Choroid plexus epithelial cell (primary cell): ENCODE results near the gene EGFL7.

ENCODE experiments used
- DNase-seq: peaks from one replicate; pipeline ENCODE4 v3.0.0-alpha.2; 2010; ENCODE audit warnings: low read depth
- H3K4me3 ChIP-seq: 2 replicates; pipeline ENCODE4 v1.5.1; 2011; ENCODE audit warnings: low read depth, mild to moderate bottlenecking, control low read depth, low read length, moderate library complexity
- CTCF ChIP-seq: conservative IDR thresholded peaks from 2 replicates; pipeline ENCODE4 v1.5.1; 2011; ENCODE audit warnings: low read depth, mild to moderate bottlenecking, control low read depth, inconsistent platforms, low read length, moderate library complexity

The EGFL7 gene

GRCh38 chr9:136621019-136621733, 41.5 kb upstream of the EGFL7 start:
- DNase-seq: peak; percentile 36
- H3K4me3 ChIP-seq: no peak overlapping the region
- TF ChIP-seq CTCF: no peak

GRCh38 chr9:136621734-136622093, 41.0 kb upstream of the EGFL7 start:
- H3K4me3 ChIP-seq: no peak overlapping the region
- no peak for TF ChIP-seq CTCF
- no peak for DNase-seq

- no peak overlapping the region for H3K4me3 ChIP-seq
- TF ChIP-seq CTCF: no peak
- DNase-seq: no peak
Measured at GRCh38 chr9:136622538-136622948, 40.2 kb upstream of the EGFL7 start.

- TF ChIP-seq CTCF: peak; percentile 11
- no peak overlapping the region for H3K4me3 ChIP-seq
- DNase-seq: no peak
Measured at GRCh38 chr9:136623016-136623841, 39.5 kb upstream of the EGFL7 start.

GRCh38 chr9:136623842-136624183, 38.9 kb upstream of the EGFL7 start:
- no peak overlapping the region for H3K4me3 ChIP-seq
- no peak for DNase-seq
- TF ChIP-seq CTCF: no peak

- TF ChIP-seq CTCF: no peak
- H3K4me3 ChIP-seq: no peak overlapping the region
- no peak for DNase-seq
Measured at GRCh38 chr9:136624184-136624951, 38.3 kb upstream of the EGFL7 start.
